ENCODE data around the gene LMOD3.

Gene LMOD3

DNA sequence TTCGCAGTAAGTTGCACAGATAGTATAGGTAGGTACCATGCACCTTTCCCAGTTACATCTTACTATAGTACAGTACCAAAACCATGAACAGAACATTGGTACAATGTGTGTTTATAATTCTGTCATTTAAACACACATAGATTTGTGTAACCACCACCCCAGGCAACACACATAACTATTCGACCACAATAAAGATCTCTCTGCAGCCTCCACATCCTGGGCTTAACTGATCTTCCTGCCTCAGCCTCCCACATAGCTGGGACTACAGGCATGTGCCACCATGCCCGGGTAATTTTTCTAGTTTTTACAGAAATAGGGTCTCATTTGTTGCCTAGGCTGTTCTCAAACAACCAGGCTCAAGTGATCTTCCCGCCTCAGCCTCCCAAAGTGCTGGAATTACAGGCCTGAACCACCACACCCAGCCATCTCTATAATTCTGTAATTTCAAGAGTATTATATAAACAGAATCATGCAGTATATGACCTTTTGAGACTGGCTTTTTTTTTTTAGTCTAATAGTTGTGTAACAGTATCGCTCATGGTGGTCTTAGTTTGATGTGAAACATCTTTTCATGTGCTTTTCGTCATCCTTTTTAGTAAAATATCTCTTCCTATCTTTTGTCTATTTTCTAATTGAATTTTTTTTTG, 57.0 kb downstream of the LMOD3 start:
- Histone ChIP-seq H3K79me1 (ENCODE audit: low read length) (no peaks in the 10 kb centered on the region), H3K18ac (ENCODE audit: low read length) (no peak overlapping the region), H2BK5ac (ENCODE audit: low read depth, low read length, poor library complexity) (no peak overlapping the region), H4K8ac (ENCODE audit: low read depth, low read length) (no peak overlapping the region), H4K91ac (ENCODE audit: low read depth, low read length) (no peak overlapping the region), H4K12ac (ENCODE audit: low read depth, low read length) (no peak overlapping the region), H3K14ac (ENCODE audit: low read length) (no peak overlapping the region), H3K9ac (ENCODE audit: low read length) (no peak overlapping the region), H3K79me2 (ENCODE audit: control insufficient read depth, insufficient read depth, low read length, poor library complexity) (no peaks in the 10 kb centered on the region), H3K4me1 (ENCODE audit: control insufficient read depth in 1 of 2, insufficient read depth in 2 of 2, low read length in 2 of 2) (no peaks in the 10 kb centered on the region), H3K27ac (ENCODE audit: low read depth, low read length) (no peak overlapping the region), H2BK120ac (ENCODE audit: insufficient read depth, low read length, poor library complexity) (no peak overlapping the region), H3K4ac (ENCODE audit: low read depth, low read length) (no peak overlapping the region), H3K27me3 (ENCODE audit: insufficient read depth, low read length) (no peaks in the 10 kb centered on the region), H3K36me3 (ENCODE audit: control insufficient read depth in 1 of 2, insufficient read depth in 2 of 2, low read length in 2 of 2) (peaks cover 7 to 11% of the 10 kb centered on the region in 2 experiments), H2AFZ (ENCODE audit: insufficient read depth, low read length, poor library complexity) (no peak overlapping the region), H3K4me3 (ENCODE audit: low read depth, low read length) (no peak overlapping the region), H3K4me2 (ENCODE audit: low read length) (no peak overlapping the region), H3K23ac (ENCODE audit: low read length) (no peak overlapping the region), H2AK5ac (ENCODE audit: low read length) (no peak overlapping the region), H3K9me3 (ENCODE audit: insufficient read depth, low read depth, low read length) (no peaks in the 10 kb centered on the region), H2BK12ac (ENCODE audit: low read length) (no peak overlapping the region)
- DNase-seq = no peak
- no CpG with 5 or more reads among the region's 6 CpGs for WGBS (ENCODE audit: extremely low coverage, insufficient coverage, insufficient read length)

DNA sequence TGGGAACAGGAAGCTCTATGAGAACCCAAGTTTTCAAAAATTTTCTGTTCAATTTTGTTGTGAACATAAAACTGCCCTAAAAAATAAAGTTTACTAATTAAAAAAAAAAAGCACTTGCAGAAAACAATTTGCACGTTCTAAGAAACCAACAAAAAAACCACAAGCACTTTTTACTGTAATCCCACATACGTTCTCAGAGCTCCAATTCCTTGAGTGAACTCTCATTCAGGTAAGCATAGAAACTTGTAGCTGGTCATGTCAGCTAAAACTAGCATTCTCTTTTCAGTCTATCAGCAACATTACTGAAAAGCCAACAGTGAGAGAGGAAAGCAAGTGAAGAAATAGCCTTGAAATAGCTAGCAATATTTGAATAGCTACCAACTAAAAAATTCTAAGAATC, 58.8 kb downstream of the LMOD3 start:
- Histone ChIP-seq H3K18ac (ENCODE audit: low read length) (no peak overlapping the region), H3K4ac (ENCODE audit: low read depth, low read length) (no peak overlapping the region), H2AFZ (ENCODE audit: insufficient read depth, low read length, poor library complexity) (no peak overlapping the region), H3K9ac (ENCODE audit: low read length) (no peak overlapping the region), H3K27me3 (ENCODE audit: insufficient read depth, low read length) (no peaks in the 10 kb centered on the region), H3K36me3 (ENCODE audit: control insufficient read depth in 1 of 2, insufficient read depth in 2 of 2, low read length in 2 of 2) (peaks cover 7 to 16% of the 10 kb centered on the region in 2 experiments), H4K12ac (ENCODE audit: low read depth, low read length) (no peak overlapping the region), H2AK5ac (ENCODE audit: low read length) (no peak overlapping the region), H4K8ac (ENCODE audit: low read depth, low read length) (no peak overlapping the region), H2BK120ac (ENCODE audit: insufficient read depth, low read length, poor library complexity) (no peak overlapping the region), H3K79me1 (ENCODE audit: low read length) (no peaks in the 10 kb centered on the region), H3K27ac (ENCODE audit: low read depth, low read length) (no peak overlapping the region), H2BK5ac (ENCODE audit: low read depth, low read length, poor library complexity) (no peak overlapping the region), H4K91ac (ENCODE audit: low read depth, low read length) (no peak overlapping the region), H3K9me3 (ENCODE audit: insufficient read depth, low read depth, low read length) (no peaks in the 10 kb centered on the region), H3K79me2 (ENCODE audit: control insufficient read depth, insufficient read depth, low read length, poor library complexity) (no peaks in the 10 kb centered on the region), H3K4me3 (ENCODE audit: low read depth, low read length) (no peak overlapping the region), H3K14ac (ENCODE audit: low read length) (no peak overlapping the region), H2BK12ac (ENCODE audit: low read length) (no peak overlapping the region), H3K4me2 (ENCODE audit: low read length) (no peak overlapping the region), H3K23ac (ENCODE audit: low read length) (no peak overlapping the region), H3K4me1 (ENCODE audit: control insufficient read depth in 1 of 2, insufficient read depth in 2 of 2, low read length in 2 of 2) (no peaks in the 10 kb centered on the region)
- DNase-seq = no peak
- WGBS (ENCODE audit: extremely low coverage, insufficient coverage, insufficient read length) = no CpG with 5 or more reads among the region's 2 CpGs

DNA sequence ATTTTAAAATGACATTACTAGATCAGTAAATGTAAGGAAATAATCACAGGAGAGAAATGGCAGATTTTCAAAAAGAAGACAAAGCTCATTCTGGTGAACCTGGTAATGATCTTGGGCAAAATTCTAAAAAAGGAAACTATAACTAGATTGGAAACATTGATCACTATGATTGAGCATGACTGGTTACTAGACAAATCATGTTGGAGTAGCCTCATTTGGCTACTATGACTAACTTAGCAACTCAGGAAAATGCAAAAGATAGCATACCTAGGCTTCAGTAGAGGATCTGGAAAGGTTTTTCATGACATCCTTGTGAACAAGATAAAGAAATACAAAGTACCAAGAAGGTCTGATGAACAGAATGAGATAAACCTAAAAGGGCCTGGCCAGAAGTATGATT, 62.7 kb downstream of the LMOD3 start:
- H3K9ac ChIP-seq (ENCODE audit: low read length) = no peak overlapping the region
- H2AK5ac ChIP-seq (ENCODE audit: low read length) = no peak overlapping the region
- H4K12ac ChIP-seq (ENCODE audit: low read depth, low read length) = no peak overlapping the region
- no peaks in the 10 kb centered on the region for H3K27me3 ChIP-seq (ENCODE audit: insufficient read depth, low read length)
- no peaks in the 10 kb centered on the region for H3K4me1 ChIP-seq (ENCODE audit: control insufficient read depth in 1 of 2, insufficient read depth in 2 of 2, low read length in 2 of 2)
- no peak overlapping the region for H3K4me3 ChIP-seq (ENCODE audit: low read depth, low read length)
- no peak overlapping the region for H2BK12ac ChIP-seq (ENCODE audit: low read length)
- no peak overlapping the region for H3K4me2 ChIP-seq (ENCODE audit: low read length)
- no peak overlapping the region for H2AFZ ChIP-seq (ENCODE audit: insufficient read depth, low read length, poor library complexity)
- no peak overlapping the region for H4K91ac ChIP-seq (ENCODE audit: low read depth, low read length)
- DNase-seq = no peak
- H3K36me3 ChIP-seq (ENCODE audit: control insufficient read depth in 1 of 2, insufficient read depth in 2 of 2, low read length in 2 of 2) = peaks cover 10 to 17% of the 10 kb centered on the region in 2 experiments
- no peak overlapping the region for H3K18ac ChIP-seq (ENCODE audit: low read length)
- no peaks in the 10 kb centered on the region for H3K9me3 ChIP-seq (ENCODE audit: insufficient read depth, low read depth, low read length)
- no peak overlapping the region for H2BK120ac ChIP-seq (ENCODE audit: insufficient read depth, low read length, poor library complexity)
- H3K14ac ChIP-seq (ENCODE audit: low read length) = no peak overlapping the region
- no peak overlapping the region for H2BK5ac ChIP-seq (ENCODE audit: low read depth, low read length, poor library complexity)
- no peak overlapping the region for H3K23ac ChIP-seq (ENCODE audit: low read length)
- H3K79me1 ChIP-seq (ENCODE audit: low read length) = no peaks in the 10 kb centered on the region
- H4K8ac ChIP-seq (ENCODE audit: low read depth, low read length) = no peak overlapping the region
- no peak overlapping the region for H3K4ac ChIP-seq (ENCODE audit: low read depth, low read length)
- H3K27ac ChIP-seq (ENCODE audit: low read depth, low read length) = no peak overlapping the region
- H3K79me2 ChIP-seq (ENCODE audit: control insufficient read depth, insufficient read depth, low read length, poor library complexity) = no peaks in the 10 kb centered on the region

DNA sequence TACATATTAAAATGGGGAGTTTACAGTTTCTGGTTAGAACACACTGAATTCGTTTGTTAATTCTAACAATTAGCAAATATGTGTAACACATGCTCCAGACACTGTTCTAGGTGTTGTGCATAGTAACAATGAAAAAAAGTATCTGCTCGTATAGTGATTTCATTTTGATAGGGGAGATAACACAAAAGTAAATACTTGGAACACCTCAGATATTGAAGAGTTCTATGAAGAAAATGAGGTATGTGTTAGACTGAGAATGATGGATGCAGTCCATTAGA, 63.5 kb downstream of the LMOD3 start:
- H3K18ac ChIP-seq (ENCODE audit: low read length) = no peak overlapping the region
- no peak overlapping the region for H3K4ac ChIP-seq (ENCODE audit: low read depth, low read length)
- H3K36me3 ChIP-seq (ENCODE audit: control insufficient read depth in 1 of 2, insufficient read depth in 2 of 2, low read length in 2 of 2) = peaks cover 13 to 19% of the 10 kb centered on the region in 2 experiments
- no peaks in the 10 kb centered on the region for H3K79me2 ChIP-seq (ENCODE audit: control insufficient read depth, insufficient read depth, low read length, poor library complexity)
- no peak overlapping the region for H3K9ac ChIP-seq (ENCODE audit: low read length)
- H4K8ac ChIP-seq (ENCODE audit: low read depth, low read length) = no peak overlapping the region
- no CpG with 5 or more reads among the region's 2 CpGs for WGBS (ENCODE audit: extremely low coverage, insufficient coverage, insufficient read length)
- no peak overlapping the region for H4K91ac ChIP-seq (ENCODE audit: low read depth, low read length)
- no peak overlapping the region for H3K4me2 ChIP-seq (ENCODE audit: low read length)
- no peak overlapping the region for H2AK5ac ChIP-seq (ENCODE audit: low read length)
- no peak overlapping the region for H3K14ac ChIP-seq (ENCODE audit: low read length)
- no peaks in the 10 kb centered on the region for H3K79me1 ChIP-seq (ENCODE audit: low read length)
- H2BK12ac ChIP-seq (ENCODE audit: low read length) = no peak overlapping the region
- H3K27me3 ChIP-seq (ENCODE audit: insufficient read depth, low read length) = no peaks in the 10 kb centered on the region
- DNase-seq = no peak
- H2BK5ac ChIP-seq (ENCODE audit: low read depth, low read length, poor library complexity) = no peak overlapping the region
- H3K23ac ChIP-seq (ENCODE audit: low read length) = no peak overlapping the region
- no peaks in the 10 kb centered on the region for H3K9me3 ChIP-seq (ENCODE audit: insufficient read depth, low read depth, low read length)
- H3K4me3 ChIP-seq (ENCODE audit: low read depth, low read length) = no peak overlapping the region
- H3K27ac ChIP-seq (ENCODE audit: low read depth, low read length) = no peak overlapping the region
- no peak overlapping the region for H4K12ac ChIP-seq (ENCODE audit: low read depth, low read length)
- no peaks in the 10 kb centered on the region for H3K4me1 ChIP-seq (ENCODE audit: control insufficient read depth in 1 of 2, insufficient read depth in 2 of 2, low read length in 2 of 2)
- H2BK120ac ChIP-seq (ENCODE audit: insufficient read depth, low read length, poor library complexity) = no peak overlapping the region
- H2AFZ ChIP-seq (ENCODE audit: insufficient read depth, low read length, poor library complexity) = no peak overlapping the region

Measured in trophoblast cell (in vitro differentiated cells and primary cell).